Activated CD4-positive, alpha-beta T cell treated with anti-CD3 and anti-CD28 coated beads, Interleukin-2, amount 50 U/mL, for 1 hour (primary cell): ENCODE results near the gene MISP3.
"Not testable (repeated sequence)": the region's sequence is repeated elsewhere in the genome, so short reads cannot be mapped to it uniquely, and the experiment has no call there.

Experiments
- DNase-seq: peaks from one replicate; pipeline ENCODE4 v3.0.0-alpha.2; 2020

The MISP3 gene

DNA sequence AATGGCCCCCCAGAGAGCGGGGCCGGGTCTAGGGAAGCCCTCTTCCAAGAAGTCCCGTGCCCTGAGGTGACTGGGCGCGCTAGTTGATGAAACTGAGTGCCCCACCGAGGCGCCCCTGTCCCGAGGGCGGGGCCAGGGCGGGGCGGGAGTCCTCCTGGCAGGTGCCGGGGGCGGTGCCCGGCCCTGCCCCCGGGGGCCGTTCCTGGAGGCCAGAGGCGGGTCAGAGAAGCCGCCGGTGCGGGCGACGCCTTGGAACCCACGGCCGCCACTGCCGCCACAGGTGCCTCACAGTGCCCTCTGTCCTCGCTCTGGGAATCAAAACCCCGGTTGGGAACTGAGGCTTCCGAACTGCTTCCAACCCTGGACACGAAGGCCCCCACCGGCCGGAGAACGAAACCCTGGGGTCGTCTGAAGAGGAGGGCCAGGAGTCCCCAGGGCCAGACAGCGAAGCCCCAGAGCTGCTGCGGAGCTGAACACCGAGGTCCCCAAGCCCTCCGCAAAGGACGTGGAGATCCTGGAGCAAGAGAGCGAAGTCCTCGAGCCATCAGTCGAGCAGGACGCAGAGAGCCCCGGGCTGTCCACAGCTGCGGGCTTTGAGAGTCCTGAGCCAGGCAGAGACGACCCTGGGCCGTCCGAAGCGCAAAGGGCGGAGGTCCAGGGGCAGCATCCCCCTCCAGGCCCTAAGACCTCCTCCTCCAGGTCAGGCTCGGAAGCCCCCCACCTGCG, at the start of gene MISP3:
TSS of gene MISP3 (plus strand) at position 252 of the 726 bp plus-strand sequence. CDS start 524 bp downstream, outside the sequence.
- DNase-seq: no peak

DNA sequence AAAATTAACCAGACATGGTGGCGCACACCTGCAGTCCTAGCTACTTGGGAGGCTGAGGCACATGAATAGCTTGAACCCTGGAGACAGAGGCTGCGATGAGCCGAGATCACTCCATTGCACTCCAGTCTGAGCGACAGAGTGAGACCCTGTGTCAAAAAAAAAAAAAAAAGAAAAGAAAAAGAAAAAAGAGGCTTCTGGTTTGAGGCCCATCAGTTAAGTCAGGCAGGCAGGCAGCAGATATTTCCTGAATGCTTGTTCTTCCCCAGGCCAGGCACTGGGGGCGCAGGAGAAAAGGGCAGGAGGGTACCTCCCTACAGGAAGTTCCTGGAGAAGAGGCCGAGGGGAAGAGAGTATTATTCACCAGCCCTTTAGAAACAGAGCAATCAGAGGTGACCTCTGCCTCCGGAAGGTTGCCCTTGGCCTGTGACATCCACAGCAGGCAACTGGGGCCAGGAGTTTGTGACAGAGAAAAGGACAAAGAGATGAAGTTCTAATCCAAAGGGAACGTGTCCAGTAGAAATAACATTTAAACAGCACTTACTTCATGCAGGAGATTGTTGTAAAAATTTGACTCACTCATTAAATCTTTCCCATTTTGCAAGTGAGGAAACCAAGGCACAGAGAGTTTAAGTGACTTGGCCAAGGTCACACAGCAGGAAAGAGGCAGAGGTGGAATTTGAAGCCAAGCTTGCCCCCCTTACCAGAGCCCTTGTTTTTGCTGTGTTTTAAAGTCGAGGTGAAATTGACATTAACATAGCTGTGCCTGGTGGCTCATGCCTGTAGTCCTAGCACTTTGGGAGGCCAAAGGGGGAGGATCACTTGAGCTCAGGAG, 49.0 kb upstream of the MISP3 start:
- no peak for DNase-seq

DNA sequence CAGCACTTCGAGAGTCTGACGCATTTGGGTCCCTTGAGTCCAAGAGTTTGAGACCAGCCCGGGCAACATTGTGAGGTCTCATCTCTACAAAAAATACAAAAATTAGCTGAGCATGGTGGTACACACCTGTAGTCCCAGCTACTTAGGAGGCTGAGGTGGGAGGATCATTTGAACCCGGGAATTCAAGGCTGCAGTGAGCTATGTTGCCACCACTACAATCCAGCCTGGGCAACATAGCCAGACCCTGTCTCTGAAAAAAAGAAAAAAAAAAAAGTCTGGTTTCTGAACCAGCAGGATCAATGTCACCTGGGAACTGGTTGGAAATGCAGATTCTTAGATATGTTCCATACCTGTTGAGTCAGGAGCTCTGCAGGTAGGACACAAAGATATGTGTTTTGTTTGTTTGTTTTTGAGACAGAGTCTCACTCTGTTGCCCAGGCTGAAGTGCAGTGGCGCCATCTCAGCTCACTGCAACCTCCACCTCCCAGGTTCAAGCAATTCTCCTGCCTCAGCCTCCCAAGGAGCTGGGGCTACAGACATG, 45.9 kb upstream of the MISP3 start:
- DNase-seq: not testable (repeated sequence)

DNA sequence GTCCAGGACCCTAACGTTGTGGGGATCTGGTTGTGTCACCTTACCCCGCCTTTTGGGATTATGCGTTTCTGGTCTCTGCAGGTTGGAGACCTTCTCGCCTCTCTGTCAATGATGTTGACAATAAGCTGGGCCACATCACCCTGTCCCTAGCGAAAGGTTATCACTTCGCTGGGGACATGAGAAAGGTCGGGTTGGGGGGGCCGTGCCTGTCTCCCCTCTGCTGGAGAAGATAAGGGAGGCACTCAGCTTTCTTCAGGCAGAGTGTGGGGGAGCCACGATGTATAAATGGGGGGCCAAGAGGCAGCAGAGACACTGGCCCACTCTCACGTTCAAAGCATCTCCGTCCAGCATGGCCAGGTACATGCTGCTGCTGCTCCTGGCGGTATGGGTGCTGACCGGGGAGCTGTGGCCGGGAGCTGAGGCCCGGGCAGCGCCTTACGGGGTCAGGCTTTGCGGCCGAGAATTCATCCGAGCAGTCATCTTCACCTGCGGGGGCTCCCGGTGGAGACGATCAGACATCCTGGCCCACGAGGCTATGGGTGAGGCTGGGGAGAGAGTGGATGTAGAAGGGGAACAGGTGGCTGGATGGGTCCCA, 44.6 kb upstream of the MISP3 start, which contains the start of gene RLN3:
TSS of gene RLN3 (plus strand) at position 293 of the 595 bp plus-strand sequence. CDS start at position 350, 57 bp downstream.
- no peak for DNase-seq

- no peak for DNase-seq
Observed at GRCh38 chr19:14028901-14029300, 43.7 kb upstream of the MISP3 start.

GRCh38 chr19:14030997-14031718, 41.4 kb upstream of the MISP3 start:
- peak; percentile 79 for DNase-seq

GRCh38 chr19:14031719-14032480, 40.7 kb upstream of the MISP3 start, which contains the start of gene IL27RA:
TSS of gene IL27RA (plus strand) at chr19:14031762. CDS start at chr19:14031873, 111 bp downstream.
- DNase-seq: peak; percentile 77

- DNase-seq: no peak
Observed at GRCh38 chr19:14033946-14034345, 38.6 kb upstream of the MISP3 start.

- not testable (repeated sequence) for DNase-seq
Observed at GRCh38 chr19:14035159-14035558, 37.4 kb upstream of the MISP3 start.

DNA sequence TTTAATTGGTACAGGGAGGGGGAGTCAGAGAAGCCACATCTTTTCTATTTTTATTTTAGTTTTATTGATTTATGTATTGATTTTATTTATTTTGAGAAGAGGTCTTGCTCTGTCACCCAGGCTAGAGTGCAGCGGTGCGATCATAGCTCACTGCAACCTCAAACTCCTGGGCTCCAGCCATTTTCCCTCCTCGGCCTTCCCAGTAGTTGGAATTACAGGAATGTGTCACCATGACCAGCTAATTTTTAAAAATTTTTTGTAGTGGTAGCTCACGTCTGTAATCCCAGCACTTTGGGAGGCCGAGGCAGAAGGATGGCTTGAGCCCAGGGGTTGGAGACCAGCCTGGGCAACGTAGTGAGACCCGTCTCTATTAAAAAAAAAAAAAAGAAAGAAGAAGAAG, 36.9 kb upstream of the MISP3 start:
- DNase-seq: no peak

DNA sequence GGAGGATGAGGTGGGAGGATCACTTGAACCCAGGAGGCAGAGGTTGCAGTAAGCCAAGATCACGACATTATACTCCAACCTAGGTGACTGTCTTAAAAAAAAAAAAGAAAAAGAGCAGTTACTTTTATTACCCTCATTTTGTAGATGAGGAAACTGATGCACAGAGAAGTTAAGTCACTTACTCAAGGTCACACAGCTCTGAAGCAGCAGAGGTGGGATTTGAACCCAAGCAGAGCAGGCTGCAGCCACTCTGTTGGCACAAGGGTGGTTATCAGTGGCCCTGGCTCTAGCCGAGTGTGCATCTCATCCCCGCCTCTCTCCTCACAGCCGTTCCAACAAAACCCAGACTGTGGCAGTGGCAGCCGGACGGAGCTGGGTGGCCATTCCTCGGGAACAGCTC, 33.4 kb upstream of the MISP3 start:
- DNase-seq: no peak

DNA sequence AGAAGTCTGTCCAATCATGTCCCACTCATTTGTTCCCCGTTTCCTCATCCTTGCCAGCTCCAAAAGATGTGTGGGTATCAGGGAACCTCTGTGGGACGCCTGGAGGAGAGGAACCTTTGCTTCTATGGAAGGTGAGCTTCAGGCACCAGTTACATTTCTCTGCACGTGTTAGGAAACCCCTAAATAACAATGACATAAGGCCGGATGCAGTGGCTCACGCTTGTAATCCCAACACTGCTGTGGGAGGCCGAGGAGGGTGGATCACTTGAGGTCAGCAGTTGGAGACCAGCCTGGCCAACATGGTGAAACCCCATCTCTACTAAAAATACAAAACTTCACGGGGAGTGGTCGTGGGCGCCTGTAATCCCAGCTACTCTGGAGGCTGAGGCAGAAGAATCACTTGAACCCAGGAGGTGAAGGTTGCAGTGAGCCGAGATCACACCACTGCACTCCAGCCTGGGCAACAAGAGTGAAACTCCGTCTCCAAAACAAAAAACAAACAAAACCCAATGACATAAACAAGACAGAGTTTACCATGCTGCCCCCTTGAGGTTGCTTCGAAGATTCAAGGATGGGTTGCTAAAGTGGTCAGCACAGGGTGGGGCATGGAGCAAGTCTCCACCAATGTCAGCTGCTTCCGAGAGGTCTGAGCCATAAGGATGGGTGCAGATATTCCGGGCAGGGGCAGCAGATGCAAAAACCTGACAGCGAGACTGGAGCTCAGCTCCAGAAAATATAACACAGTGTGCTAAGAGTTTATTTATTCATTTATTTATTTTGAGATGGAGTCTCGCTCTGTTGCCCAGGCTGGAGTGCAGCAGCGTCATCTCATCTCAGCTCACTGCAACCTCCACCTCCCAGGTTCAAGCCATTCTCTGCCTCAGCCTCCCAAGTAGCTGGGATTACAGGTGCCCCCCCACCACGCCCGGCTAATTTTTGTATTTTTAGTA, 29.7 kb upstream of the MISP3 start:
- peak; percentile 29 for DNase-seq

- DNase-seq: not testable (repeated sequence)
Observed at GRCh38 chr19:14047866-14048265, 24.7 kb upstream of the MISP3 start.

DNA sequence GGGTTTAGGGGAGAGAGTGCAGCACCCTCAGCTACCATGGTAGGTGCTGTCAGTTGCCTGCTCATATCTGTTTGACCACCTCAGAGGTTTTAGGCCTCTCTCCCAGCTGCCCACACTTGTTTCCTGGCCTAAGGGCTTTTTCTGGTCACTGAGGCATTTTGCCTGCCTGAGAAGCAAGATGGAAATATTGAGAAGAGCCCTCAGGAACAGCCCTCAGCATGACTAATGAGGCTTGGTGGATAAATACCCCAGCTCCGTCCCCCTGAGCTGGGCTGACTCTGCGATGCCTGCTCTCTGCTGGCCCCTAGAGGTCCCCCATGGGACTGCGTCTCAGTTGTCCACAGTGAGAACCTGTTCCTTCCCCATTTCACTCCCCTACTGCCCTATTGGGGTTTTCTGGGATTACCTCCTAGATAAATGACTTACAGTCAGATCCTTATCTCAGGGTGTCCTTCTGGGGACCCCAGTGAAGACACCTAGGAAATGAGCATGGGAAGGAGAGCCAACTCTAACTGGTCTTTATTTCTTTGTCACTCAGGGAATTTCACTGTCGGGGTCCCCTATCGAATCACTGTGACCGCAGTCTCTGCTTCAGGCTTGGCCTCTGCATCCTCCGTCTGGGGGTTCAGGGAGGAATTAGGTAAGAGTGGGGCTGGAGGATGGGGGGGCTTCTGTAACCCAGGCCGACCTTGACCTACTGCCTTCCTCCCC, 24.0 kb upstream of the MISP3 start:
- DNase-seq: peak; percentile 80

DNA sequence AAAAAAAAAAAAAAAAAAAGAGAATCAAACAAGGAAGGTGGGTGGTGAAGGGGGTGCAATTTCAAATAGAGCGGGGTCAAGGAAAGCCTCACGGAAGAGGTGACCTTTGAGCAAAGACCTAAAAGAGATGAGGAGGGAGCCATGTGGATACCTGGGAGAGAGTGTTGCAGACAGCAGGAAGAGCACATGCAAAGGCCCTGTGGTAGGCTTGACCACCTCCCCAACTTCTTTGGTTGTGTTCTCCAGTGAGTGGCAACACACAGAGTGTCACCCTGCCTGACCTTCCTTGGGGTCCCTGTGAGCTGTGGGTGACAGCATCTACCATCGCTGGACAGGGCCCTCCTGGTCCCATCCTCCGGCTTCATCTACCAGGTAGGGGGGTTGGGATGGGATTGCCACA, 22.1 kb upstream of the MISP3 start:
- DNase-seq: no peak

- DNase-seq: not testable (repeated sequence)
Observed at GRCh38 chr19:14050961-14051360, 21.6 kb upstream of the MISP3 start.

- no peak for DNase-seq
Observed at GRCh38 chr19:14051980-14052379, 20.6 kb upstream of the MISP3 start.

- no peak for DNase-seq
Observed at GRCh38 chr19:14052470-14052869, 20.1 kb upstream of the MISP3 start.

- no peak for DNase-seq
Observed at GRCh38 chr19:14053032-14053431, 19.6 kb upstream of the MISP3 start.

DNA sequence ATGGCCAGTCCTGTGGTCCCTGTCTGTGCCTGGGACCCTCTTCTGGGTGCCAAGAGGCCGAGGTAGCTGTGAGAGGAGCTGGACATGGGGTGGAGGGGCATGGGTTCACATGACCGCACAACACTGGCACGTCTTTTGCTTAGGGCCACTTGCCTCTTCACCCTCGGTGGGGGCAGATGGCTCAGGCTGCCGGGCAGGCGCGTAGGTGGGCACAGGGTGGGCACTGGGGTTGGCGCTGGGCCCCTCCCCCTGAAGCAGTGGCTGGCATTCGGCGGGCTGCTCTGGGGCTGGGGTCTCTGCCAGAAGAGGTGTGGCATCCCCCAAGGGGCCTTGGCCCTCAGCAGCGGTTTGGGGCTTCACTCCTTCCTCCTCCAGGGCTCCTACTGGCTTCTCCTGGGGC, 19.1 kb upstream of the MISP3 start:
- no peak for DNase-seq
